ENCODE data around the gene CGB3. TPM values are rescaled to one million over a fixed set of nuclear protein-coding genes. Genes with fewer than 3 reads are reported as not detected.
A peak's percentile ranks its signal among the peaks of the same experiment; 100 is the strongest.
"Not testable (repeated sequence)": the region's sequence is repeated elsewhere in the genome, so short reads cannot be mapped to it uniquely, and the experiment has no call there.

Gene CGB3
- total and polyA plus RNA-seq, 2 donors from 2014 or later, result not detected

- H3K4me3 ChIP-seq (ENCODE audit: low read length in 3 of 3); H3K27me3 ChIP-seq (ENCODE audit: control insufficient read depth, insufficient read depth, low read length); H3K9me3 ChIP-seq (ENCODE audit: control insufficient read depth in 2 of 3, insufficient read depth in 1 of 3, low read length in 3 of 3); H3K9ac ChIP-seq (ENCODE audit: low read length in 3 of 3); H3K27ac ChIP-seq (ENCODE audit: low read depth in 2 of 2, low read length in 2 of 2); H3K36me3 ChIP-seq (ENCODE audit: control insufficient read depth in 2 of 3, insufficient read depth in 3 of 3, low read length in 3 of 3); intact Hi-C loops (cut with DNase I); FAIRE-seq; H3K4me1 ChIP-seq (ENCODE audit: control insufficient read depth in 2 of 3, insufficient read depth in 2 of 3, low read depth in 1 of 3, low read length in 3 of 3): not testable (repeated sequence)
- DNase-seq, result peak in 1 of 5 donors; percentile 19
Measured at GRCh38 chr19:49029749-49030148, 5.6 kb upstream of the CGB3 start.

GRCh38 chr19:49028686-49029085 lies 4.6 kb upstream of the CGB3 start:
- H3K27me3 ChIP-seq (ENCODE audit: control insufficient read depth, insufficient read depth, low read length); H3K27ac ChIP-seq (ENCODE audit: low read depth in 2 of 2, low read length in 2 of 2); H3K4me1 ChIP-seq (ENCODE audit: control insufficient read depth in 2 of 3, insufficient read depth in 2 of 3, low read depth in 1 of 3, low read length in 3 of 3); H3K9me3 ChIP-seq (ENCODE audit: control insufficient read depth in 2 of 3, insufficient read depth in 1 of 3, low read length in 3 of 3); H3K9ac ChIP-seq (ENCODE audit: low read length in 3 of 3); H3K36me3 ChIP-seq (ENCODE audit: control insufficient read depth in 2 of 3, insufficient read depth in 3 of 3, low read length in 3 of 3); intact Hi-C loops (cut with DNase I); H3K4me3 ChIP-seq (ENCODE audit: low read length in 3 of 3); FAIRE-seq: not testable (repeated sequence)
- peak in 1 of 5 donors; percentile 16 for DNase-seq

GRCh38 chr19:49025599-49025998 lies 1.5 kb upstream of the CGB3 start:
- H3K27me3 ChIP-seq (ENCODE audit: control insufficient read depth, insufficient read depth, low read length); H3K9me3 ChIP-seq (ENCODE audit: control insufficient read depth in 2 of 3, insufficient read depth in 1 of 3, low read length in 3 of 3); FAIRE-seq; H3K4me3 ChIP-seq (ENCODE audit: low read length in 3 of 3); H3K9ac ChIP-seq (ENCODE audit: low read length in 3 of 3); H3K27ac ChIP-seq (ENCODE audit: low read depth in 2 of 2, low read length in 2 of 2); H3K36me3 ChIP-seq (ENCODE audit: control insufficient read depth in 2 of 3, insufficient read depth in 3 of 3, low read length in 3 of 3); H3K4me1 ChIP-seq (ENCODE audit: control insufficient read depth in 2 of 3, insufficient read depth in 2 of 3, low read depth in 1 of 3, low read length in 3 of 3); DNase-seq; intact Hi-C loops (cut with DNase I): not testable (repeated sequence)

GRCh38 chr19:49025088-49025487 lies 955 bp upstream of the CGB3 start:
- not testable (repeated sequence) for H3K4me3 ChIP-seq (ENCODE audit: low read length in 3 of 3); DNase-seq

GRCh38 chr19:49022116-49022515 lies 2.0 kb downstream of the CGB3 start:
- no peak for DNase-seq
- intact Hi-C loops (cut with DNase I), result no loop called here

More at GRCh38 chr19:49025088-49025487, 955 bp upstream of the CGB3 start:
- H3K27me3 ChIP-seq (ENCODE audit: control insufficient read depth, insufficient read depth, low read length); H3K9me3 ChIP-seq (ENCODE audit: control insufficient read depth in 2 of 3, insufficient read depth in 1 of 3, low read length in 3 of 3); intact Hi-C loops (cut with DNase I); H3K36me3 ChIP-seq (ENCODE audit: control insufficient read depth in 2 of 3, insufficient read depth in 3 of 3, low read length in 3 of 3); H3K4me1 ChIP-seq (ENCODE audit: control insufficient read depth in 2 of 3, insufficient read depth in 2 of 3, low read depth in 1 of 3, low read length in 3 of 3); H3K9ac ChIP-seq (ENCODE audit: low read length in 3 of 3); FAIRE-seq; H3K27ac ChIP-seq (ENCODE audit: low read depth in 2 of 2, low read length in 2 of 2): not testable (repeated sequence)

More at GRCh38 chr19:49022116-49022515, 2.0 kb downstream of the CGB3 start:
- Histone ChIP-seq H3K4me3 (ENCODE audit: low read length in 3 of 3) (no peak overlapping the region), H3K27me3 (ENCODE audit: control insufficient read depth, insufficient read depth, low read length) (no peaks in the 10 kb centered on the region), H3K36me3 (ENCODE audit: control insufficient read depth in 2 of 3, insufficient read depth in 3 of 3, low read length in 3 of 3) (no peaks in the 10 kb centered on the region), H3K27ac (ENCODE audit: low read depth in 2 of 2, low read length in 2 of 2) (no peak overlapping the region), H3K4me1 (ENCODE audit: control insufficient read depth in 2 of 3, insufficient read depth in 2 of 3, low read depth in 1 of 3, low read length in 3 of 3) (peaks cover 0 to 6% (median 0%) of the 10 kb centered on the region in 3 donors), H3K9ac (ENCODE audit: low read length in 3 of 3) (no peak overlapping the region), H3K9me3 (ENCODE audit: control insufficient read depth in 2 of 3, insufficient read depth in 1 of 3, low read length in 3 of 3) (no peaks in the 10 kb centered on the region)
- no peak for TF ChIP-seq CTCF (IDR thresholded peaks at IDR 0.05; ENCODE audit: borderline replicate concordance, extremely low read depth, insufficient read depth)
- no peak for FAIRE-seq
